Measurements from ENCODE around the gene COL16A1.

The COL16A1 gene

DNA sequence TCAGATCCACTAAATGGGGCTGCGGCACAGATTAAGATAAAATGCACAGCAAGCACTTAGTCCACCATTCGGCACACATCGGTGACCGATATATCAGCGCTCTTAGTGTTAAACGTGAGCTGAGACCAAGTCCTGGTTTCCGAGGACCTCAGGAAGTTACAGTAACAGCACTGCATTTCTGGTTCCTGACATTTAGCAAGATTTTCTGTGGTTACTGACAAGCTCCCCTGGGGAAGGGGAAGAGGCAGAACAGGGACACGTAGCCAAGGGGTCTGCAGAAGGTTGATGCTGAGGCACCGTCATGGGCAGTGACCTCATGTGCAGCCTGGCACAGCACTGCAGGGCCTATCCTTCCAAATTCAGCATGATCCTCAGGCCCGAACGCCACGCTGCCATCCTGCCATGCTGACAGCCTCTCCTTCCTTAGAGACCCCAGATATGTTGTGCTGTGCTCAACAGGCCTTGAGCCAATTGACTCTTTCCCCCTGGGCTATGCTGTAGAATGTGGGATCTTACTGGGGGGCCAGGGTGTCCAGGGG lies 45.8 kb downstream of the COL16A1 start:
- H3K27ac ChIP-seq: no peak overlapping the region
- TF ChIP-seq, protein P1, sequence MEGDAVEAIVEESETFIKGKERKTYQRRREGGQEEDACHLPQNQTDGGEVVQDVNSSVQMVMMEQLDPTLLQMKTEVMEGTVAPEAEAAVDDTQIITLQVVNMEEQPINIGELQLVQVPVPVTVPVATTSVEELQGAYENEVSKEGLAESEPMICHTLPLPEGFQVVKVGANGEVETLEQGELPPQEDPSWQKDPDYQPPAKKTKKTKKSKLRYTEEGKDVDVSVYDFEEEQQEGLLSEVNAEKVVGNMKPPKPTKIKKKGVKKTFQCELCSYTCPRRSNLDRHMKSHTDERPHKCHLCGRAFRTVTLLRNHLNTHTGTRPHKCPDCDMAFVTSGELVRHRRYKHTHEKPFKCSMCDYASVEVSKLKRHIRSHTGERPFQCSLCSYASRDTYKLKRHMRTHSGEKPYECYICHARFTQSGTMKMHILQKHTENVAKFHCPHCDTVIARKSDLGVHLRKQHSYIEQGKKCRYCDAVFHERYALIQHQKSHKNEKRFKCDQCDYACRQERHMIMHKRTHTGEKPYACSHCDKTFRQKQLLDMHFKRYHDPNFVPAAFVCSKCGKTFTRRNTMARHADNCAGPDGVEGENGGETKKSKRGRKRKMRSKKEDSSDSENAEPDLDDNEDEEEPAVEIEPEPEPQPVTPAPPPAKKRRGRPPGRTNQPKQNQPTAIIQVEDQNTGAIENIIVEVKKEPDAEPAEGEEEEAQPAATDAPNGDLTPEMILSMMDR (conservative IDR thresholded peaks at IDR 0.05): no peak

DNA sequence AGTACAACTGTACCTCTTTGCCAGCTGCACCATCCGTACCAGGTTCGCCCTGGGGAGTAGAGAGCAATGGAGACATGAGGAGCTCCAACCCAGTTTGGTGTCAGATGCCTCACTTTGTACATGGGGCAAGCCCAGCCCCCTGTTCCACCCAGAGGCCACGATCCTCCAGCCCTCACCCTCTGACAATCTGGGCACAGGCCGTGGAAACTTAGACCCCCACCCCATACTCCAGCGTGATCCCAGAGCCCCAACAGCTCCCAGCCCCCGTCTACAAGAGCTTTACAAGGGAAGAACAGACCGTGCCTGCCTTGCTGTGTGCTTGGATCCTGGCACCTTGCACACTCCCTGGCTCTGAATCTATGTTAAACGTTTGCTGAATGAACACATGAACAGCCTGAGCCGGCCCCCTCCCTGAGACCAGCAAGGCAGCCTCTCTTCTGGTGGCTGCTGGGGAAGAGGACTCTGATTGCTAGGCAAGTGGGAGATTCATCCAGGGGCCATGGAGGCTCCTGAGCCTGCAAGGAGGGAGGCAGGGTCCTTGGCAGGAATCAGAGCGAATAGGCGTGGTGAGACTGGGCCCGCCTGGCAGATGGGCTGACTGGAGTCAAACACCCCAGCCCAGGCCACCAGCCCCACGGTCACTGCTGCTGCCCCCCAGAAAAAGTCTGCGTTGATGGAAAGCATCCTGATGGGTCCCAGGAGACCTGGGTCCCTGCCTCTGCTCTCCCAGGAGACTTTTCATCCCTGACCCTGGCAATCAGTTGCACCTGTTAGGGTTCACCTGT lies 46.6 kb downstream of the COL16A1 start:
- no peak overlapping the region for H3K27ac ChIP-seq
- TF ChIP-seq, protein P1 (conservative IDR thresholded peaks at IDR 0.05): no peak

DNA sequence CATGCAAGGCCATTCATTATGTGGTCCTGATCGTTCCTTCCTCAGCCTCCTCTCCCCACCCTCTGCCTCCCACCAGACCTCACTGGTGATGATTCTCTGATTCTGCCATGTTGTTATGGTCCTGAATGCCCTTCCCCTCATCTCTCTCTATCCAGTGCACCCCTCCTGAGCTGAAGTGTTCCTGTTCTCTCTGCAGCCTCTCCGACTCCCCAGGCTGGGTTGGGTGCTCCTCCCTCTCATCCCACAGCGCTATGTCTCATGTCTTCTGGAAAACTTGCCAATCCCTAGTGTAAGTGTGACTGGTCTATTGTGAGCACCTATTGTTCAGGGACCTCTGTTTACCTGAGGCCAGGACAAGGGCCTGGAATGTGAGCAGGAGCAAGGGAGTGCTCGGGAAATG lies 48.1 kb downstream of the COL16A1 start:
- H3K27ac ChIP-seq: no peak overlapping the region
- TF ChIP-seq, protein P1 (conservative IDR thresholded peaks at IDR 0.05): no peak

DNA sequence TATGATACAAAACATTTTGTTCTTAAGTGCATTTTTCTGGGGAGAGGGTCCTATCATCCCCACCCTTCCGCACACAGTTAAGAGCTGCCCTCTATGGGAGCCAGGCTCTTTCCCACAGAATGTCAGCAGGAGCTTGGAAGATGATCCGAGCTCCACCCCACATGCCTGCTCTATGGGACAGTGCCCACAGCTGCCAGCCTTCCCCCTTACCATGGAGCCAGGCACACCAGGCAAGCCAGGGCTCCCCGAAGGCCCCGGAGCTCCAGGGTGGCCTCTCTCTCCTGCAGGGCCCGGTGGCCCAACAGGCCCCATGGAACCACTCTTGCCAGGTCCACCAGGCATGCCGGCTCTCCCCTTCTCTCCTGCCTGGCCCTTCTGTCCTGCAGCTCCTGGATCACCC lies 48.7 kb downstream of the COL16A1 start:
- H3K27ac ChIP-seq: no peak overlapping the region
- TF ChIP-seq, protein P1 (conservative IDR thresholded peaks at IDR 0.05): no peak

DNA sequence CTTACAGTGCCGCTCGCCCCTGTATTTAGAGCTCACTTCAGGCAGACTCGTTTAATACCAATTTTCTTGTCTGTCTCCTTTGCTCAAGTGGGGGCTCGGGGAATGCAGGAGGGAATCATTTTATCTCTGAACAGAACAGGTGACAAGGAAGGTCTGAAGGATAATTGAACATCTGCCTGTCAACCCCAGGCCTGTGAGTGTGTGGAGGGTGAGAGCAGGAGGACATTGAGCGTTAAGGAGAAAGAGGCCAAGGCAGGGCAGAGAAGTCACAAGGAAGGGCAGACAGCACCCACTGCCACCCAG lies 49.4 kb downstream of the COL16A1 start:
- TF ChIP-seq, protein P1 (conservative IDR thresholded peaks at IDR 0.05): no peak
- no peak overlapping the region for H3K27ac ChIP-seq

DNA sequence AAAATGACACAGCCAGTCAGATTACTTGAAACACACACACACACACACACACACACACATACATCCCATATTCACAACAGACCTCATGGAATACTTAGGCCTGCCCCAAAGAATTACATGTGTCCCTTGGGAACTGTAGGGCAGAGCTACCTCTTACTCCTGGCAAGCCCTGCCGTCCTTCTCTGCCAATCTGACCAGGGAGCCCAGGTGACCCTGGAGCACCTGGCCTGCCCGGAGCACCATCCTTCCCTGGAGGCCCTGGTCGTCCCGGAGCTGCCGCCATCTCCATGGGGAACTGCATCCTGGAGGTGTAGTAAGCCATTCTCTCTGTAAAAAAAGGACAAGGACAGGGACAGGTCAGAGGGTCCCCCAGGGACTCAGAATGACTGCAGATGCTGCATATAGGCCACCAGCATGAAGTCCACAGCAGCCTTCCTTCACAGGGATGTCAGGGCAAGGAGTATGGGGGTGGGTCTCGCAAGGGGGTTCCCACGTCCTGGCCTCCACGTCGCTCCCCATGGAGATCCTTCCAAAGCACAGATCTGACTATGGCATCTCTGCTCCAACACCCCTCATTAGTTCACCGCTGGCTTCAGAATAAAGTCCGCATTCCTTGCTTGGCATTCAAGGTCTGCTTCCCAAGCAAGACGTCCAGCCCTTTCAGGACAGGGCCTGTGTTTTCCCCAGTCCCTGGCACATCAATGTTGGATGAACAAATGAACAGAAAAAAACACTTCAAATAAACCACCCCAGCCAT lies 49.9 kb downstream of the COL16A1 start:
- no peak overlapping the region for H3K27ac ChIP-seq
- TF ChIP-seq, protein P1 (conservative IDR thresholded peaks at IDR 0.05): no peak

DNA sequence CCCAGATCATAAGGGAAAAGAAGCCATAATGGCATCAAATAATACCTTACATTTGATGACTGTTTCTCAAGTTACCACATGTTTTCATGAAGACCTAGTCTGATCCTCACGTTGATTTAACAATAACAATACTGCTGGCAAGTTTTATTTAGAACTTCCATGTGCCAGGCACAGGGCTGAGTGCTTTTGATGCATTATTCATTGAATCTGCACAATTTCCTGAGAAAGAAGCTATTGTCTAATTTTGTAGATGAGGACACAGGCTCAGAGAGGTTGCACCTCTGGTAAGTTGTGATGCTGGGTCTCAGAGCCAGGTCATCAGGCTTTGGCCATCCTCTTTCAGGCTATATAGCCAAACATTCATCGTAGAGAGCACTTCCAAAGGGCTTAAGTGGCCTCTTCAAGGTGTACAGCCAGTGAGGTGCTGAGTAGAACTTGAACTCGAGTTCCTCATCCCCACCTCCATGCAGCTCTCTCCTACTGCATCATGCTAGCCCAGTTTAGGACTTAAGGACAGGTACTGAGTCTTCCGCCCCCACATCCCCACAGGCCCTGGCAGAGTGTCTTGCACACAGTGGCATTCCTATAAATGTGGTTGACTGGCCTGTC lies 50.8 kb downstream of the COL16A1 start:
- TF ChIP-seq, protein P1 (conservative IDR thresholded peaks at IDR 0.05): no peak
- H3K27ac ChIP-seq: no peak overlapping the region
